Endothelial cell of umbilical vein (primary cell): ENCODE results near the gene RAB7B. TPM values are rescaled to one million over a fixed set of nuclear protein-coding genes. Genes with fewer than 3 reads are reported as not detected.

Source experiments
- BruUV-seq: library from RNA; stranded (reverse); fragments of 400-500 nt; replicated peaks from 2 replicates; lab custom pipeline; 2021; lab: Mats Ljungman, UMichigan
- CTCF ChIA-PET: fragments of 300-600, 350-600 bp; sonication (Branson Sonifier 250); formaldehyde crosslinking; loops from one replicate; lab custom pipeline; 2021; ENCODE audit warnings: antibody characterized with exemption, inconsistent platforms; lab: Charles Lee
- POLR2A ChIA-PET: fragments of 300-600, 350-600 bp; sonication (Branson Sonifier 250); formaldehyde crosslinking; loops from one replicate; lab custom pipeline; 2021; ENCODE audit warnings: antibody characterized with exemption, inconsistent platforms; lab: Charles Lee
- DNase-seq: peaks from one replicate; pipeline ENCODE4 v3.0.0-alpha.2; 2011; ENCODE audit warnings: low read depth, low spot score
- FAIRE-seq: peaks from 2 replicates; lab custom pipeline; 2011; peaks lifted over from hg19 to GRCh38; lab: Jason Lieb, UNC
- H2AFZ ChIP-seq: 2 replicates; pipeline ENCODE4 v1.6.0; 2012; ENCODE audit warnings: low read depth, low read length, control low read depth, inconsistent platforms
- H3K27ac ChIP-seq: 2 replicates; pipeline ENCODE4 v1.5.1; 2011; ENCODE audit warnings: low read depth, mild to moderate bottlenecking, control low read depth, low read length, moderate library complexity; ENCODE audit not compliant: insufficient read depth
- H3K27me3 ChIP-seq, 2 experiments: 2 replicates each; pipeline versions ENCODE4 v1.6.0 to v1.6.1; 2011; ENCODE audit warnings: low read length in 2 of 2, mixed read lengths in 1 of 2; ENCODE audit not compliant: control insufficient read depth in 2 of 2, insufficient read depth in 2 of 2
- H3K36me3 ChIP-seq, 2 experiments: 2 replicates in 1 of 2; 3 replicates in 1 of 2; pipeline ENCODE4 v1.5.1; 2011; ENCODE audit warnings: low read length in 2 of 2, mild to moderate bottlenecking in 1 of 2, moderate library complexity in 1 of 2; ENCODE audit not compliant: control insufficient read depth in 2 of 2, insufficient read depth in 2 of 2; ENCODE audit errors: extremely low read depth in 1 of 2
- H3K4me1 ChIP-seq: 3 replicates; pipeline ENCODE4 v1.5.1; 2011; ENCODE audit warnings: mild to moderate bottlenecking, low read length; ENCODE audit not compliant: control insufficient read depth, insufficient read depth; ENCODE audit errors: extremely low read depth
- H3K4me2 ChIP-seq: 2 replicates; pipeline ENCODE4 v1.6.1; 2011; ENCODE audit warnings: low read length, control low read depth, mixed read lengths; ENCODE audit not compliant: insufficient read depth
- H3K4me3 ChIP-seq, 3 experiments: fragments of 200-600 bp in 1 of 3; sonication (generic), shearing (Covaris generic) in 1 of 3; replicated peaks in 1 of 3; 2 replicates each; pipeline ENCODE4 v1.5.1; 2011 to 2016; ENCODE audit warnings: control low read depth in 3 of 3, low read length in 3 of 3, mild to moderate bottlenecking in 2 of 3, inconsistent platforms in 1 of 3, low read depth in 1 of 3, moderate library complexity in 1 of 3; ENCODE audit not compliant: insufficient read depth in 1 of 3
- H3K79me2 ChIP-seq: 2 replicates; pipeline ENCODE4 v1.6.0; 2012; ENCODE audit warnings: low read length, inconsistent platforms; ENCODE audit not compliant: control insufficient read depth, insufficient read depth
- H3K9ac ChIP-seq: replicated peaks from 2 replicates; pipeline ENCODE3; 2011; ENCODE audit warnings: low read length, control low read depth; ENCODE audit not compliant: insufficient read depth; ENCODE audit errors: extremely low read depth
- H3K9me1 ChIP-seq: replicated peaks from 3 replicates; pipeline ENCODE4 v1.6.0; 2011; ENCODE audit warnings: mild to moderate bottlenecking, low read length; ENCODE audit not compliant: control insufficient read depth, insufficient read depth; ENCODE audit errors: extremely low read depth
- H3K9me3 ChIP-seq: replicated peaks from 2 replicates; pipeline ENCODE4 v1.5.1; 2012; ENCODE audit warnings: low read length, inconsistent platforms; ENCODE audit not compliant: control insufficient read depth, insufficient read depth
- H4K20me1 ChIP-seq: replicated peaks from 2 replicates; pipeline ENCODE3; 2011; ENCODE audit warnings: mild to moderate bottlenecking, low read length; ENCODE audit not compliant: control insufficient read depth, insufficient read depth; ENCODE audit errors: extremely low read depth
- EZH2 ChIP-seq: IDR thresholded peaks from 2 replicates; pipeline ENCODE4 v1.6.1; 2012; ENCODE audit warnings: borderline replicate concordance, low read depth, mild to moderate bottlenecking, moderate library complexity, low read length, inconsistent platforms; ENCODE audit not compliant: severe bottlenecking
- FOS ChIP-seq: IDR thresholded peaks from 2 replicates; pipeline ENCODE4 v1.6.1; 2011; ENCODE audit warnings: mild to moderate bottlenecking, low read length, moderate library complexity, borderline replicate concordance; ENCODE audit not compliant: insufficient read depth
- GATA2 ChIP-seq: IDR thresholded peaks from 2 replicates; pipeline ENCODE4 v1.7.0; 2011; ENCODE audit warnings: low read depth, mild to moderate bottlenecking, moderate library complexity, mixed read lengths, low read length; ENCODE audit not compliant: insufficient read length, insufficient read depth
- JUN ChIP-seq: IDR thresholded peaks from 2 replicates; pipeline ENCODE4 v1.6.1; 2011; ENCODE audit warnings: borderline replicate concordance, low read depth; ENCODE audit not compliant: insufficient read length, insufficient read depth
- MAX ChIP-seq: IDR thresholded peaks from 2 replicates; pipeline ENCODE4 v1.6.1; 2011; ENCODE audit not compliant: insufficient read depth, insufficient read length
- MYC ChIP-seq: IDR thresholded peaks from one replicate; pipeline ENCODE4 v1.6.1; 2011; ENCODE audit warnings: mild to moderate bottlenecking, low read depth, low read length
- POLR2A ChIP-seq: IDR thresholded peaks from 2 replicates; pipeline ENCODE4 v1.6.1; 2012; ENCODE audit warnings: low read depth, mild to moderate bottlenecking, control low read depth, low read length
- POLR2AphosphoS5 ChIP-seq: IDR thresholded peaks from 2 replicates; pipeline ENCODE4 v1.6.1; 2012; ENCODE audit warnings: low read depth, mild to moderate bottlenecking, control low read depth, low read length, moderate library complexity; ENCODE audit not compliant: insufficient read depth
- dilution Hi-C: fragments of 300-500 bp; cut with MboI; formaldehyde crosslinking; loops from one replicate; pipeline ENCODE4 v1.15.0; 2019; ENCODE audit warnings: low sequenced_read_pairs; ENCODE audit not compliant: extremely low pct_ligation_motif_present
- intact Hi-C: fragments of 100-400 bp; cut with micrococcal nuclease; formaldehyde crosslinking; loops from one replicate; pipeline ENCODE4 v1.10.0; 2022
- polyA plus RNA-seq, 4 experiments: library from polyadenylated mRNA; depleted of rRNA in 3 of 4; stranded (reverse) in 3 of 4; unstranded in 1 of 4; fragments of >200 nt; gene quantifications; 2 replicates each; pipeline versions ENCODE4 v1.2.1 to v1.2.3, GENCODE V29; 2011 to 2012; ENCODE audit warnings: missing spikeins in 1 of 4
- total RNA-seq: library from RNA; stranded (reverse); gene quantifications from 2 replicates; pipeline ENCODE4 v1.2.3, GENCODE V29; 2021
- TF ChIP-seq, protein P1 (sequence below), 2 donors: IDR thresholded peaks; 1 replicate in 1 of 2; 2 replicates in 1 of 2; pipeline ENCODE4 v1.5.1; 2011; ENCODE audit warnings: low read length in 2 of 2, mild to moderate bottlenecking in 2 of 2, moderate library complexity in 2 of 2, control low read depth in 1 of 2, inconsistent platforms in 1 of 2, low read depth in 1 of 2; ENCODE audit not compliant: insufficient read depth in 1 of 2; ENCODE audit errors: extremely low read depth in 1 of 2

Gene RAB7B
- total and polyA plus RNA-seq, 2 donors (not counting 3 experiments of a cell fraction or from before 2014, with no cell fraction given) = 0.15 TPM; not detected in 1

- no peaks in the 10 kb centered on the region for H4K20me1 ChIP-seq
- FAIRE-seq (no peak), DNase-seq (no peak)
- no peaks in the 10 kb centered on the region for H3K9me1 ChIP-seq
- H3K27me3 ChIP-seq = no peaks in the 10 kb centered on the region
- no peak within 1 kb of the TSS for H3K27ac ChIP-seq
- H3K4me1 ChIP-seq = peaks cover 13% of the 10 kb centered on the region
- ChIA-PET CTCF (interaction anchor here (1.0 kb wide), 1 partner anchor 83 kb away, joined by 5 read pairs; no protein-coding TSS in a partner anchor), POLR2A (no interaction called here)
- intact Hi-C loops = no loop called here
- no peak within 1 kb of the TSS for H2AFZ ChIP-seq
- no peak within 1 kb of the TSS for H3K4me2 ChIP-seq
- H3K9ac ChIP-seq = no peak within 1 kb of the TSS
- no peaks in the 10 kb centered on the region for H3K9me3 ChIP-seq
- dilution Hi-C loops = no loop called here
- H3K79me2 ChIP-seq = no peaks in the 10 kb centered on the region
- BruUV-seq = no TSS peak
- H3K36me3 ChIP-seq = no peaks in the 10 kb centered on the region
- no peak within 1 kb of the TSS for H3K4me3 ChIP-seq
- TF ChIP-seq JUN (no peak), FOS (no peak), POLR2A (no peak), POLR2AphosphoS5 (no peak), GATA2 (no peak), MYC (no peak), MAX (no peak), EZH2 (no peak)
- TF ChIP-seq, protein P1, sequence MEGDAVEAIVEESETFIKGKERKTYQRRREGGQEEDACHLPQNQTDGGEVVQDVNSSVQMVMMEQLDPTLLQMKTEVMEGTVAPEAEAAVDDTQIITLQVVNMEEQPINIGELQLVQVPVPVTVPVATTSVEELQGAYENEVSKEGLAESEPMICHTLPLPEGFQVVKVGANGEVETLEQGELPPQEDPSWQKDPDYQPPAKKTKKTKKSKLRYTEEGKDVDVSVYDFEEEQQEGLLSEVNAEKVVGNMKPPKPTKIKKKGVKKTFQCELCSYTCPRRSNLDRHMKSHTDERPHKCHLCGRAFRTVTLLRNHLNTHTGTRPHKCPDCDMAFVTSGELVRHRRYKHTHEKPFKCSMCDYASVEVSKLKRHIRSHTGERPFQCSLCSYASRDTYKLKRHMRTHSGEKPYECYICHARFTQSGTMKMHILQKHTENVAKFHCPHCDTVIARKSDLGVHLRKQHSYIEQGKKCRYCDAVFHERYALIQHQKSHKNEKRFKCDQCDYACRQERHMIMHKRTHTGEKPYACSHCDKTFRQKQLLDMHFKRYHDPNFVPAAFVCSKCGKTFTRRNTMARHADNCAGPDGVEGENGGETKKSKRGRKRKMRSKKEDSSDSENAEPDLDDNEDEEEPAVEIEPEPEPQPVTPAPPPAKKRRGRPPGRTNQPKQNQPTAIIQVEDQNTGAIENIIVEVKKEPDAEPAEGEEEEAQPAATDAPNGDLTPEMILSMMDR (IDR thresholded peaks at IDR 0.05; ENCODE audit: extremely low read depth in 1 of 2, insufficient read depth in 1 of 2, low read depth in 1 of 2, low read length in 2 of 2) = no peak
Measured at GRCh38 chr1:206023695-206024094, 20.5 kb upstream of the RAB7B start, which contains the start of gene CTSE. Gene CTSE (minus strand): TSS chr1:206023895. CDS start chr1:206023791, 104 bp downstream.
